PC-9 (cell line): ENCODE measurements around the gene FHIP1A.

ENCODE experiments used
- CTCF ChIP-seq: fragments of 200-600 bp; sonication (generic); conservative IDR thresholded peaks from 2 replicates; pipeline ENCODE4 v1.6.1; 2017; ENCODE audit warnings: mixed run types, antibody characterized with exemption, mild to moderate bottlenecking, moderate library complexity
- EZH2 ChIP-seq: fragments of 200-600 bp; sonication (generic); IDR thresholded peaks from 2 replicates; pipeline ENCODE4 v1.8.0; 2017; ENCODE audit warnings: antibody characterized with exemption, low read depth

- no peak for TF ChIP-seq CTCF
- TF ChIP-seq EZH2, result no peak
These were observed 21.1 kb downstream of the FHIP1A start for GRCh38 chr4:151429957-151430570.
